Stimulated activated CD4-positive, alpha-beta T cell treated with anti-CD3 and anti-CD28 coated beads, Interleukin-15, amount 100 ng/mL, for 24 hours (primary cell): Measurements from ENCODE around the gene PRDM13.
"Not testable (repeated sequence)": the region's sequence is repeated elsewhere in the genome, so short reads cannot be mapped to it uniquely, and the experiment has no call there.

Experiments
- DNase-seq: peaks from one replicate; pipeline ENCODE4 v3.0.0-alpha.2; 2020

PRDM13 gene

DNA sequence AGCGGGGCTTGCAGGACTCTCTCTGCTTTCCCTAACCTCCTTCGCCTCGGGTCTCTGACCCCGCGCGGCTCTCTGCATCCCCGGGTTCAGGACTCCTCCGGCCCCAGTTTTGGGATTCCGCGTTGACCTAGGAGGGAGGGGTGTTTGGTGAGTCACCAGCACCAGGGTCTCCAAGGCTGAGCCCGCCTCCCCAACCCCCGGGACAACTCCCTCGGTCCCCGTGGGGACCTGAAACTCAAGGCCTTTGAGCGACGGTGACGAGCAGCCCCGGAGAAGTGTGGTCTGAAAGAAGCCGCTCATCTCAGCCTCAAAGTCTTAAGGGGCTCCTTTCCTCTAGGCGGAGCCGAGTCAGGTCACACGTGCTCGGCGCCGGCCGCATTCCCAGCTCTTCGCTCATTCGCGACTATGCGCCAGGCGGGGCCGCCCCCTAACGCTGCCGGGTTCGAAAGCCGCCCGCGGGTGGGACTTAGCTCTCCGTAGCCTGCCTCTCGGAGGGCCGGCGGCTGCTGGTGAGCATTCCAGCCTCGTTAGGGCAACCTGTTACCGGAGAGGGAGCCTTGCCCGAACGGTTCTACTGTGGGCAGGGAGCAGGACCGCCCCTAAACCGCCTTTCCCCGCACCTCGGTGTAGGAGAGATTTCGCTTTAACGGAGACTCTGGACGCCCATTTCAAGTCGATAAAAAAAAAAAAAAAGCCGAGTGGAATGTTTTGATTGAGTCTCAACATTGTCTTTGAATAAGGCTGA, 3.0 kb upstream of the PRDM13 start:
- DNase-seq: peak; percentile 58

DNA sequence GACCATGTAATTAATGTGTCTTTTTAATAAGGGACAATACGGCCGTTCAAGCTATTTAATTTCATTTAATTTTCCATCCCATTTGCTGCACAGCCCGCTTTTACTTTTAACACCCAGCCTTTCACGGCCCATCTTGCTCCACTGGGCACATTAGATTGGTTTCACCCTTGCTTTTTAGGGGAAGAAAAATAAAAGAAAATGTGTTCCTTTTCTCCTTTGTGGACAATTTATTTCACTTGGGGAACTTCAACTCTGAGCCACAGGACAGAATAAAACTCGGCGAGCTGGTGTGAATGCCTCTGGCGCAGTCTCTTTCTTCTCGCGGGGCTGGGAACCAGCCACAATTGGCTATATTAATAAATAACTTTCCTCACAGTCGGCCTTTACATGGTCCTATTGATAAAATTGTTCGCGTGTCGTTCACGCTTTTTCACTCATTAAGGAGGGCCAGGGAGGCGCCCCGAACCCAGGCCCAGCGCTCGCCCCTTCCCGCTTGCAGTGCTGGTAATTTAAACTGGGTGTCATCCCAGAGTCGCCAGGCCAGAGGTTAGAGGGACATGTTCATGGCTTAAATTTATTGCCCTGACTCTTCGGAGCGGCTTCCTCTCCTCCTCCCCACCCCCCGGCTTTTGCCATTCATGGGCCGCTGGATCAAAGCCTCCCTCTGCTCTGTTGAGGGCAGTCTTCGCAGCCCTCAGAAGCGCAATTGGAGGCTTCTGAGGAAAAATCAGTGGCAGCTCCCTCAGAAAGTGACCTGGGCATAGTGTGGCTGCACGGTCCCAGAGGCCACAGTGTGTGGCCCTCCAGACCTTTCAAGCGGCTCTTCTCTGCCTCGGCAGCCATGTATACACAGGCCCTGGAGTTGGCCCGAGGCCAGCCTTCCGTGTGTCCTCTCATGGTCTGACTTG, 2.2 kb upstream of the PRDM13 start:
- peak; percentile 4 for DNase-seq

DNA sequence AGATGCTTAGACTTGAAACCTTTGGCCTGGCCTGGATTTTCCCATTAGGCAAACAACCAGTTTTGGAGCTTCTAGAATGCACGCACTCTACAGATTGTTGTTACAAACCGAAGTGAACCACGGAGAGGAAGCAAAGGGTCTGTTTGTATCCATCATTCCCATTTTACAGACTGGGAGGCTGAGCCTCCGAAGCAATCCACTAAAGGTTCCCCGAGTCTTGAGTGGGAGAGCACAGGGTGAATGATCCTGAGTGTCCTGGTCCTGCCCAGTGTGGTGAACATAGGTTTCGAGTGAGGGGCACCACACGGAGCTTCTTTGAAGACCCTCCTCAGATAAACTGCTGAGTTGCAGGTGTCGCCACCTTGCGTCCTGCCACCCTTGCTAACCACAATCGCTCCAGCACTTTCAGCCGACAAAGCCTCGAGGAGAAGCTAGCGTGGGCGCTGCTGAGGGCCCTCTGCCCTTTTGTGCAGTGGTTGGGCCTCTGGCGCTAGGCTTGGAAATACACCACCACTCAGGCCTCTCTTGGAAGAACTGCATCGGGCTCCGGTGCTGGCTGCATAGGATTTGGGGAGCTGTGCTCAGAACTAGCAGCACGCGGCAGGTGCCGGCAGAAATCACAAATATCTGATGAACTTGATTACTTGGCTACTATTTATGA, 1.4 kb upstream of the PRDM13 start:
- DNase-seq: peak; percentile 13

DNA sequence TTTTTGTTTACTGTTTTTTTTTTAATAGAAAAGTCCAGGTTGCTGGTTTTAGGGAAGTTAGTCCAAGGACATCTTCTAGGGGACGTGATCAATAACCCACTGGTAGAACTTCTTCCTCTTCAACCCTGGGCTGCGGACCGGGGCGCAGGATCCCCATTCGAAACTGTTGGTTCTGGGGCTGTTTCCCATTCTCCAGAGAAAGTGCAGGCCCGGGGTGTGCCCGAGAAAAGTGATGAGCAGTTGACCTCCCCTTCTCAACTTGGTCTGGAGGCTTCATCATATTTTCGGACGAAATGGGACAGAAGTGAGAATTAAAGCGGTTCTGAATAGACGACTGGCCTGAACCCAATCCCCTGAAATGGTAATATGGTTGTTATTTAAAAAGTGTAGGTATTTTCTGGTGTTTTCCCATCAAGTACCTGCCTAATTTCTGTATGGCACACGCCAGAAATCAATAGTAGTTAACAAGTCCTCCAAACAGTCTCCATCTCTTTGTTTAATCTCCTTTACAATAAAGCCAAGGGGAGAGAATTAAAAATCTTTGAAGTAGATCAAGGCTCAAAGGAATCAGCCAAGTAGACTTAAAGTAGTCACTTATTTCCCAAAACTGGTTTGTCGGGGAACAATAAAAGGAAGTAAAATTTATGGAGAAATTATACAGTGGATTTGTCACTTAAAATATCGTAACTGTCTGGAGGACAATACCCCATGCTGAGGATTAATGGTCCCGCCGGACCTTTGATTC, 550 bp upstream of the PRDM13 start:
- DNase-seq: no peak

DNA sequence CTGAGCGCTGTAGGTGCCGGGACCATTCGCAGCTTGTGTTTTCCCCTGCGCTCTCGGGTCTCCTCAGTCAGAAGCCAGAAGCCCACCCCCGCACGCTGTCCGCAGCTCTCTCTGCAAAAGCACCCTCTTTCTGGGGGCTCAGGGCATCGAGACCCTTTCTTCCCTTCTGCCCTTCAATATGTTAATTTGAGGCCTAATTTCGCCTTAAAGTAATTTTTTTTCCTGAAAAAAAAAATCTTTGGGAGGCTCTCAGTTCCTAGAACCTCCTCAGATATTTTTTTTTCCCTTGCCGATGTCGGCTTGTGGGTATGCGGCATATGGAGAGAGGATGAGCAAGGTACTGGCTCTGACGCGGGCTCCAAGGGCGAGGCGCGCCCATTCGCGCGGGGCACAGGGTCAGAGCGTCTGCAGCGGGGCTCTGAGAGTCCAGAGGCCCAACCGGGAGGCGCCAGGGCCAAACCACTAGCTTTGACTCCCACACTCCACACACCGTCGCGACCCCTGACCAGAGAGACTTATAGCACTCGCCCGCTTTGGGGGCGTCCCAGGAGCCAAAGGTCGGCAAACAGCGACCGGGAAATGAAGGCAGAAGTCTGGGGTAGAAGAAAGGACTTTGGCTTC, 893 bp downstream of the PRDM13 start:
- DNase-seq: peak; percentile 4

DNA sequence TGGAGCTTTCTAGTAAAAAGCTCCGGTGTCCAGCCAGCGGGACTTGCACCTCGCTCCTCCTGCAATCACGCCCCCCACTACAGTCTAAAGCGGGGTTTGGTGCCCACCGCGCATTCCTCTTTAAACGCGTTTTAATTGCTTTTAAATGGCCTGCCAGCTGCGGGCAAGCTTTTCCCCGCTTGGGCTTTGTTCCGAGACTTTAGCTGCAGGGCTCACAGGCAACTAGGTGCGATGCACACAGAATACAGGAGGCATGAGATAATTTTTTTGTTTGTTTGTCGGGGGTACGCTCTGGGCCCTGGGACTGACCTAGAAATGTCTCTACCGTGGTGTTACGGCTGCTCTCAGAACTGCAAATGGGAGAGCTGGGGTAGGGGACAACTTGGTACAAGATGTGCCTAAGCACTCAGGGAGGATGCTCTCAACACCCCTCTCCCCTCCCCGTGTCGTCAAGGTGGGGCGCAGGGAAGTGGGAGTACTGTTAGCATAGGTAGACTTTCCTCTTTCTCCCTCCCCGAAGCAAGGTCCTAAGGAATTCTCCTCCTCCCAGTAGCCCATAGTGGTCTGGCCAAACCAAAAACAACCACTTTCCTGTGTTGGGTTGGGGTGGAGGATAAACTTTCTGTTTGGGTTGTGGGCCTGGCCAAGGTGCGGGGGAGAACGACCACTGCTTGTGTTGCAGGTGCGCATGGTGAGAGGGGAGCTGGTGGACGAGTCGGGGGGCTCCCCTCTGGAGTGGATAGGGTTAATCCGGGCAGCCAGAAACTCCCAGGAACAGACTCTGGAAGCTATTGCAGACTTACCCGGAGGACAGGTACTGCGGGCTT, 1.6 kb downstream of the PRDM13 start:
- DNase-seq: peak; percentile 2

DNA sequence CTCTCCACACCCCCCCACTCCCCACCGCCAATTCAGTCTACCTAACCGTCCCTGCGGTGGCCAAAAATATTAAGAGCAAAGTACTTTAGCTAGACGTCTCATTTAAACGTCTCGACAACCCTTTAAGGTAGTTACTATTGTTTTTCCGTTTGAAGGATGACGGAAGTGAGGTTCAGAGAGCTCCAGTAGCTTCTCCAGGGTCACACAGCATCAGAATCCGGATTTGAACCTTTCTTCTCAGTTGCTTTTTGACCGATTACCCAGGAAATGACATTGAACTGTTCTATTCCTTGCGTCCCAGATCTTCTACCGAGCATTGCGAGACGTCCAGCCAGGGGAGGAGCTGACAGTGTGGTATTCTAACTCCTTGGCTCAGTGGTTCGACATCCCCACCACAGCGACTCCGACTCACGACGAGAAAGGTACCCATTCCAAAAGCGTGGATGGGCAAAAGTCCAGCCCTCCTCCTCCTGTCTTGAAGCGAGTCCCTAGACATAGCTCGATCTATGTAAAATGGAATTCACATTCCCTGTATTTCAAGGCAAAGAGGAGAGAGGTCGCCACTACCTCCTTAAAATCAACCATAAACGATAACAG, 2.4 kb downstream of the PRDM13 start:
- no peak for DNase-seq

DNA sequence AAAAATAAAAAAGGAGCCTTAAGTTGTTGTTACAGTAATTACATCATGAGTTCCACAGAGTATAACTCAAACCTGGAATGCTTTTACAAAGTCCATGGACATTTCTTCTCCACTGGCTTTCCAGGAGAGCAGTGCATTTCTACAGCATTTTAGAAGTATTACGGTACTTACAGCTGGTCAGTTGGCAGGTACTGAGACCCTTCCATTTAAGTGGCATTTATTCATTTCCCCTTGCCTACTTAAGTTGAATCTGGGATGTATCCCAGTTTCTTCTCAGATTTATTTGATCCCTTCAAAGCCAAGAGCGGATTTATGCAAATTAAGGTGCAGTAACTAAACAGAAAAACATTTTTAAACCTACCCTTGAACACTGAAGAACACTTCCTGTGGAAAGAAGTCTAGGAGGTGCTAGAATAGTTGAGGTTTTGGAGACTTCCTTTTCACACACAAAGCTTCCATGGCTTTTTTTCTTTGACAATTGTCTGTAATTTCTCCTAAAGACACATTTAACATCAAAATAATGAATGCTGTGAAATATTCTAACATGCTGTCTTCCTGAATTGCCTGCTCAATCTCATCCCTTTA, 3.4 kb downstream of the PRDM13 start:
- DNase-seq: no peak

DNA sequence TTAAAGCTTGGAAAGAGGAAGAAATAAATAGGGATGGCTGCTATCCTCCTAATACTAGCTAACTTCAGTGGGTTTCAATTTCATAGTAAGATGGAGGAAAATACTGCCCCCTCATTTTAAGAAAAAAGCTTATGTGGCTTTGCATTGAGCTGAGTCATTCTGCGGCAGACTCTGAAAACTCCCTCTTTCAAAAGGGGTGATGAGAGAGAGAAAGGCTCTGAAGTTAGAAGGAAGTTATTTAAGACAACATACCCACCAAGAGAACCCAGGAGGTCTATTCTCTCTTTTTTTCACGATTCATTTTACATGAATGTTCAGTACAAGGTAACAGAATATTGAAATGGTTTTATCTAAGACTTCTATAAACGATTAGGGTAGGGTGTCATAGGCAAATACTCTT, 4.5 kb downstream of the PRDM13 start:
- peak; percentile 15 for DNase-seq

DNA sequence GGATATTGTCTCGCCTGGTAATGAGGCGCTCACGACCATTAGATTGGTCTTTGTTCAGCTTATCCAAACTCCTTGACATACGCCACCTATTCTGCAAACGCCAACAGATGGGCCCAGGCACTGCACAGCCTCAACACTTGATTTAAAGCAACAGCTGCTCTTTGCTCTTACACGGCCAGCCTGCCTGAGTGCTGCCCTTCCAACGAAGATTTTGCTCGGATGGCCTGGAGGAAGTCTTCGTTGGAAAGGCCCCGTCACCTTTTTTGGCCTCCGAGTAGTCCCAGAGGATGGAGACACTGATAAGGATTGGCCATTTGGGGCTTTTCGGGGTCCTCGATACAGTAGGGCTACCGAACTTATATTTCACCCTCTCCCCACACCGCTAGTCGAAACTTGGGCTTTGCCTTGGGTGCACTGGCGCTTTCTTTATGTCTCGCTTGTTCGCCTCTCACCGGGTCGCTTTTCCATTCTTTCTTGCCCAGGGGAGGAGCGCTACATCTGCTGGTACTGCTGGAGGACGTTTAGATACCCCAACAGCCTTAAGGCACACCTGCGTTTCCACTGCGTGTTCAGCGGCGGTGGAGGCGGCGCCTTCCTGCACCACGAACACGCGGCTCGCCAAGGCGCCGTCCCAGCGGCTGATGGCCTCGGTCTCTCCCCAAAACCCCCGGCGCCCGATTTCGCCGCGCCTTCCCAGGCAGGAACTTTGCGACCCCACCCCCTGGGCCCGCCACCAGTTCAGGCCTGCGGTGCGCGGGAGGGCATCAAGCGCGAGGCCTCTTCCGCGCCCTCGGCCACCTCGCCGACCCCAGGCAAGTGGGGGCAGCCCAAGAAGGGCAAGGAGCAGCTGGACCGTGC, 6.1 kb downstream of the PRDM13 start:
- DNase-seq: peak; percentile 14

DNA sequence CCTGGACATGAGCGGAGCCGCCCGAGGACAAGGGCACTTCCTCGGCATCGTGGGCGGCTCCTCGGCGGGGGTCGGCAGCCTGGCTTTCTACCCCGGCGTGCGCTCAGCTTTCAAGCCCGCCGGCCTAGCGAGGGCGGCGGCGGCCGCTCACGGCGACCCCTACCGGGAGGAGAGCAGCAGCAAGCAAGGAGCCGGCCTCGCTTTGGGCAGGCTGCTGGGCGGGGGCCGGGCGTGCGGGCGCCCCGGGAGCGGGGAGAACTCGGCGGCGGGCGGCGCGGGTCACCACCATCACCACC, 6.7 kb downstream of the PRDM13 start:
- DNase-seq: peak; percentile 70

DNA sequence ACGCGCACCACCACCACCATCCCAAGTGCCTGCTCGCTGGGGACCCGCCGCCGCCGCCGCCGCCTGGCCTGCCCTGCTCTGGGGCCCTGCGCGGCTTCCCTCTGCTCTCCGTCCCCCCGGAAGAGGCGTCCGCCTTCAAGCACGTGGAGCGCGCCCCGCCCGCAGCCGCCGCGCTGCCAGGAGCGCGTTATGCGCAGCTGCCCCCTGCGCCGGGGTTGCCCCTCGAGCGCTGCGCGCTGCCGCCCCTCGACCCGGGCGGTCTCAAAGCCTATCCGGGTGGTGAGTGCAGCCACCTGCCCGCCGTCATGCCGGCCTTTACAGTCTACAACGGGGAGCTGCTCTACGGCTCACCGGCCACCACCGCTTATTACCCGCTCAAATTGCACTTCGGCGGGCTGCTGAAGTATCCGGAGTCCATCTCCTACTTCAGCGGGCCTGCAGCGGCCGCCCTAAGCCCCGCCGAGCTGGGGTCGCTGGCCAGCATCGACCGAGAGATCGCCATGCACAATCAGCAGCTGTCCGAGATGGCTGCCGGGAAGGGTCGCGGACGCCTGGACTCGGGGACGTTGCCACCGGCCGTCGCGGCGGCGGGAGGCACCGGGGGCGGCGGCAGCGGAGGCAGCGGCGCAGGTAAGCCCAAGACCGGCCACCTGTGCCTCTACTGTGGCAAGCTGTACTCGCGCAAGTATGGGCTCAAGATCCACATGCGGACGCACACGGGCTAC, 7.2 kb downstream of the PRDM13 start:
- DNase-seq: no peak

DNA sequence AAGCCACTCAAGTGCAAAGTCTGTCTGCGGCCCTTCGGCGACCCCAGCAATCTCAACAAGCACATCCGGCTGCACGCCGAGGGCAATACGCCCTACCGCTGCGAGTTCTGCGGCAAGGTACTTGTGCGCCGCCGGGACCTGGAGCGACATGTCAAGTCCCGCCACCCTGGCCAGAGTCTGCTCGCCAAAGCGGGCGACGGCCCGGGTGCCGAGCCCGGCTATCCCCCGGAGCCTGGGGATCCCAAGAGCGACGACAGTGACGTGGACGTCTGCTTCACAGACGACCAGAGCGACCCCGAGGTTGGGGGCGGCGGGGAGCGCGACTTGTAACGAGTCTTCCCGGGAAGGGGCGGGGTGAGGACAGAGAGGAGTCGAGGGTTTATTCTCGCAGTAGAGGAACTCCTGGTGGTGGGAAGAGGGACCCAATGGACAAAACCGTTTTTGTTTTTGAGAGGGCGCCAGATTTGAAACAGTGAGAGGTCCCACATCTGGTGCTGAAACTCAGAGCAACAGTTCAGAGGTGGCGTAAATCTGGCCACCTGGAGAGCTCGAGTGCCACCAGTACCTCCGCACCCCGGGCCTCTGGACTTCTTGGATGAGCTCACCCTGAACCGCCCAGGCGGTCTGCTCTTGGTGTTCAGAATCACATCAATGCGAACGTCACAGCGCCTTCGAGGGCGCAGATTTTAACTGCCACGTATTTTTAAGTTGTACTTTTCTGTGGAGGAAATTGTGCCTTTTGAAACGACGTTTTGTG, 8.0 kb downstream of the PRDM13 start:
- peak; percentile 41 for DNase-seq

DNA sequence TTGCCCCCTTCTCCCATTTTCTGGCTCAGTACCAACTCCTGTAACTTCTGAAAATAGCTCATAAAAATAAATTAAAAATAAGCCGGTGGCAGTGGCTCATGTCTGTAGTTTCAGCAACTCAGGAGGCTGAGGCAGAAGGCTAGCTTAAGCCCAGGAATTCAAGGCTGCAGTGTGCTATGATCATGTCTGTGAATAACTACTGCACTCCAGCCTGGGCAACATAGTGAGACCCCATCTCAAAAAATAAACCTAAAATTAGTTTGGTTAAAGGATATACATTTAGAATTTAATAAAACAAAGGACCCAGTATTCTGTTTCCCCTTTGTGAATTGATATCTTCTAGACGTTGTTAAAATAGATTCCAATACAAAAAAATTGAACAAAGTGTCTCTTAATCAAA, 10.5 kb downstream of the PRDM13 start:
- no peak for DNase-seq

DNA sequence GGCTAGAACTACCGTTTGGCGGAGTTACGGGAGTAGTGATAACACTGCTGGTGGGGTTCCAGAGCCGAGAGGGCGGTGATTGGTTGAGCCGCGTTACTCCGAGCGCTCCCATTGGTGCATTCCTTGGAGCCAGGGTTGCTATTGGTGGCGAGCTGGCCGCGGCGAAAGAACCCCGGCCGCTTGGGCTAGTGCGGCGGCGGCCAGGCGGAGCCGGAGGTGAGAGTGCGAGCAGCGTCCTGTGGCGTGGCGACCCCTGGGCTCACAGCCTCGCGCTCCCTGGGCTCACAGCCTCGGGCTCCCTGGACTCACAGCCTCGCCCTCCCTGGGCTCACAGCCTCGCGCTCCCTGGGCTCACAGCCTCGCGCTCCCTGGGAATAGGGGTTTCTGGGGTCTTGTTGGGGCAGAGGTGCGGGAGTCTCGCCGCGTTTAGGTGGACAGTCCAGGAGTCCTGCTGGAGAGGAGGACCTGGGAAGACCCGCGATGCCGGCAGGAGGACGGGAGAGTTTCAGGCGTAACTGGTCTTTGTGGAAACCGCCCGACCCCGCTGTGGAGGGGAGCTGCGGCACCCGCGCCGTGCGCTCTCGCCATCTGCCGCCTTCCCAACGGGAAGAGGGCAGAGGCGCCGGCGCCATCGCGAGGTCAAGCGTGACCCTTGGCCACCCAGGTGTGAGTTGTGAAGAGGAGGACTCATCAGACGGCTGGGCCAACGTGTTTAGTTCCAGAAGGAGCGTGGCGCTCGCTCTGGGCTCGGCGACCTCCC, 12.2 kb downstream of the PRDM13 start:
- DNase-seq: peak; percentile 2

DNA sequence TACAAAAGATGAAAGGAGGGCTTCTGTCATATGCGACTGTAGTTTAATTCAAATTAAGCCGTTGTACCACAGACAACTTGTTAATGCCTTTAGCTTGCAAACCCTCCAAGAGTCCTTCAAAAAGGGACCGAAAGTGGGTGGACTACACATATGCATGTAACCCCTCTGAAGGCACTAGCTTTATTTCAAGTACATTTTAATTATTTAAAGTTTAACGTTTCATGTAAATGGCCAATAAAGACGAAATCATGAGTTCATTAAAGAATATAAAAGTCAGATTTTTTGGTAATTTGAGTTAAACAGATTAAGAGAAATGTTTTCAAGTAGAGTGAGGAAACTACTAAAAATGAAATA, 12.8 kb downstream of the PRDM13 start:
- DNase-seq: no peak

DNA sequence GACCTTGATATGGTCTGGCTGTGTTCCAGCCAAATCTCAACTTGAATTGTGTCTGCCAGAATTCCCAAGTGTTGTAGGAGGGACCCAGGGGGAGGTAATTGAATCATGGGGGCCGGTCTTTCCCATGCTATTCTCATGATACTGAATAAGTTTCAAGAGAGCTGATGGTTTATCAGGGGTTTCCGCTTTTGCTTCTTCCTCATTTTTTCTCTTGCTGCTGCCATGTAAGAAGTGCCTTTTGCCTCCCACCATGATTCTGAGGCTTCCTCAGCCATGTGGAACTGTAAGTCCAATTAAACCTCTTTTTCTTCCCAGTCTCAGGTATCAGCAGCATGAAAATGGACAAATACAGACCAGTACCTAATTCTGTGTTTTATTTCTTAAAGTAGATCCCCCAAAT, 15.4 kb downstream of the PRDM13 start:
- DNase-seq: not testable (repeated sequence)

DNA sequence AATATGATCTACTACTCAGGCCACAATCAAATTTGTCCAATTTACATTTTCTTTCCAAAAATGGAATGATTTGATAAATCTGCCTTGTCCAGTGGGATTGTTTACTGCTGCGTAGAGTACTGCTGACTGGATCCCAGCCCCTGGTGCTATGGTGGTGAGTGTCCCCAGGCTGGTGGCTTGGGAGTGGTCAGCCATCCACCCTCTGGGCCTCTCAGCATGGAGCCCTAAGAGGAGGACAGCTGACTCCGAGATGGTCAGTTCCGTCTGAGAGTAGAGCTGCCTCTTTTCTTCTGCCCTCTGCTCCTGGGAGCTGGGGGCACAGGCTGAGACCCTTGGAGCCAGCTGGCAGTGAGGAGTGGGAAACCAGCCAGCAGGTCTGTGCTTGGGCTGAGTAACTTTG, 22.7 kb downstream of the PRDM13 start:
- DNase-seq: no peak
